Hepatocyte (in vitro differentiated cells): ENCODE results near the gene TNFSF13. TPM values are rescaled to one million over a fixed set of nuclear protein-coding genes. Genes with fewer than 3 reads are reported as not detected.

Experiments used
- DNase-seq: peaks from one replicate; pipeline ENCODE4 v3.0.0-alpha.2; 2016; ENCODE audit warnings: low spot score
- H2AFZ ChIP-seq: fragments of 200-600 bp; sonication (generic); 2 replicates; pipeline ENCODE4 v1.6.0; 2016; ENCODE audit warnings: antibody characterized with exemption, mild to moderate bottlenecking
- H3K27ac ChIP-seq: fragments of 200-600 bp; sonication (generic); 2 replicates; pipeline ENCODE4 v1.5.1; 2016; ENCODE audit warnings: mild to moderate bottlenecking
- H3K27me3 ChIP-seq: fragments of 200-600 bp; sonication (generic); 2 replicates; pipeline ENCODE4 v1.6.1; 2016
- H3K36me3 ChIP-seq: fragments of 200-600 bp; sonication (generic); replicated peaks from 2 replicates; pipeline ENCODE4 v1.5.1; 2016; ENCODE audit warnings: low read depth; ENCODE audit not compliant: insufficient read depth
- H3K4me1 ChIP-seq: fragments of 200-600 bp; sonication (generic); 2 replicates; pipeline ENCODE4 v1.5.1; 2016; ENCODE audit warnings: mild to moderate bottlenecking, moderate library complexity; ENCODE audit not compliant: insufficient read depth
- H3K4me2 ChIP-seq: fragments of 200-600 bp; sonication (generic); 2 replicates; pipeline ENCODE4 v1.6.0; 2016
- H3K4me3 ChIP-seq: fragments of 200-600 bp; sonication (generic); 2 replicates; pipeline ENCODE4 v1.5.1; 2016; ENCODE audit warnings: mild to moderate bottlenecking
- H3K79me2 ChIP-seq: fragments of 200-600 bp; sonication (generic); 2 replicates; pipeline ENCODE4 v1.6.0; 2017; ENCODE audit warnings: mild to moderate bottlenecking
- H3K9me2 ChIP-seq: fragments of 200-600 bp; sonication (generic); replicated peaks from 2 replicates; pipeline ENCODE4 v1.6.0; 2017; ENCODE audit warnings: mild to moderate bottlenecking; ENCODE audit not compliant: insufficient read depth
- H3K9me3 ChIP-seq: fragments of 200-600 bp; sonication (generic); 2 replicates; pipeline ENCODE4 v1.5.1; 2016; ENCODE audit warnings: low read depth, mild to moderate bottlenecking
- H4K20me1 ChIP-seq: fragments of 200-600 bp; sonication (generic); 2 replicates; pipeline ENCODE4 v1.6.0; 2016; ENCODE audit warnings: mild to moderate bottlenecking; ENCODE audit not compliant: insufficient read depth, poor library complexity, severe bottlenecking
- CTCF ChIP-seq: fragments of 200-600 bp; sonication (generic); IDR thresholded peaks from 2 replicates; pipeline ENCODE4 v1.5.1; 2016; ENCODE audit warnings: antibody characterized with exemption, mild to moderate bottlenecking; ENCODE audit not compliant: poor library complexity
- EZH2 ChIP-seq: fragments of 200-600 bp; sonication (generic); IDR thresholded peaks from 2 replicates; pipeline ENCODE4 v1.6.1; 2016; ENCODE audit warnings: antibody characterized with exemption, mild to moderate bottlenecking, borderline replicate concordance
- EZH2phosphoT487 ChIP-seq: fragments of 200-600 bp; sonication (generic); IDR thresholded peaks from one replicate; pipeline ENCODE4 v1.6.1; 2018; ENCODE audit warnings: antibody characterized with exemption, mild to moderate bottlenecking, low read depth, moderate library complexity; ENCODE audit not compliant: unreplicated experiment, severe bottlenecking
- WGBS: methylation state at CpG from one replicate; pipeline ENCODE4 v1.1.6; 2016; ENCODE audit warnings: low lambda C conversion rate; ENCODE audit errors: missing lambda C conversion rate; 5-methylcytosine and 5-hydroxymethylcytosine counted together
- polyA plus RNA-seq: library from polyadenylated mRNA; unstranded; fragments of >200 nt; fragmentation: Nextera tagmentation; extraction: Ambion mirVana; gene quantifications from 2 replicates; pipeline ENCODE4 v1.2.1, GENCODE V29; 2016
- total RNA-seq: library from RNA; depleted of rRNA; stranded (reverse); fragments of >200 nt; gene quantifications from 2 replicates; pipeline ENCODE4 v1.2.3, GENCODE V29; 2014

The TNFSF13 gene
- total and polyA plus RNA-seq, 2 experiments from 2014 or later: 0.90 to 2.4 TPM

- DNase-seq: no peak
- Histone ChIP-seq H3K9me2 (no peaks in the 10 kb centered on the region), H3K4me3 (no peak overlapping the region), H3K27me3 (no peaks in the 10 kb centered on the region), H3K4me1 (peaks cover 28% of the 10 kb centered on the region), H3K4me2 (peak overlapping the region; percentile 71), H3K27ac (peak overlapping the region; percentile 98), H2AFZ (no peak overlapping the region), H3K36me3 (no peaks in the 10 kb centered on the region), H4K20me1 (peaks cover 24% of the 10 kb centered on the region), H3K79me2 (peaks cover 68% of the 10 kb centered on the region), H3K9me3 (no peaks in the 10 kb centered on the region)
- 91% methylated on average over 23 of the region's 23 CpGs for WGBS
- no peak for TF ChIP-seq EZH2phosphoT487
- no peak for TF ChIP-seq CTCF
- no peak for TF ChIP-seq EZH2
These were observed 22.3 kb downstream of the TNFSF13 start for GRCh38 chr17:7580604-7581575.

GRCh38 chr17:7582396-7583252 lies 24.1 kb downstream of the TNFSF13 start:
- H3K36me3 ChIP-seq: no peaks in the 10 kb centered on the region
- no peak for DNase-seq
- H3K79me2 ChIP-seq: peaks cover 54% of the 10 kb centered on the region
- peaks cover 26% of the 10 kb centered on the region for H3K4me1 ChIP-seq
- no peak overlapping the region for H2AFZ ChIP-seq
- H3K9me2 ChIP-seq: no peaks in the 10 kb centered on the region
- no peaks in the 10 kb centered on the region for H3K27me3 ChIP-seq
- H3K4me3 ChIP-seq: no peak overlapping the region
- H3K4me2 ChIP-seq: peak overlapping the region; percentile 67
- TF ChIP-seq CTCF: no peak
- TF ChIP-seq EZH2: no peak
- no peak for TF ChIP-seq EZH2phosphoT487
- no peaks in the 10 kb centered on the region for H3K9me3 ChIP-seq
- peak overlapping the region; percentile 96 for H3K27ac ChIP-seq
- peaks cover 6% of the 10 kb centered on the region for H4K20me1 ChIP-seq
- WGBS: 96% methylated on average over 35 of the region's 36 CpGs

- peaks cover 25% of the 10 kb centered on the region for H3K4me1 ChIP-seq
- peak within 1 kb of the TSS; percentile 96 for H3K27ac ChIP-seq
- TF ChIP-seq CTCF: no peak
- H3K79me2 ChIP-seq: peaks cover 50% of the 10 kb centered on the region
- no peaks in the 10 kb centered on the region for H4K20me1 ChIP-seq
- peak within 1 kb of the TSS; percentile 61 for H2AFZ ChIP-seq
- peak; percentile 98 for DNase-seq
- no peaks in the 10 kb centered on the region for H3K9me2 ChIP-seq
- H3K4me2 ChIP-seq: peak within 1 kb of the TSS; percentile 90
- no peaks in the 10 kb centered on the region for H3K9me3 ChIP-seq
- peak within 1 kb of the TSS; percentile 39 for H3K4me3 ChIP-seq
- WGBS: 20% methylated on average over 66 of the region's 69 CpGs
- H3K36me3 ChIP-seq: no peaks in the 10 kb centered on the region
- H3K27me3 ChIP-seq: no peaks in the 10 kb centered on the region
These were observed 24.9 kb downstream of the TNFSF13 start, which contains the start of gene MPDU1 for GRCh38 chr17:7583253-7584109. Gene MPDU1 (plus strand): TSS chr17:7583852. CDS start chr17:7583863, 11 bp downstream.
